K562 (cell line): ENCODE measurements around the gene CRY2. TPM values are rescaled to one million over a fixed set of nuclear protein-coding genes. Genes with fewer than 3 reads are reported as not detected.

Experiments
- ARID2 ChIP-seq: fragments of 450-650 bp; IDR thresholded peaks from 2 replicates; pipeline ENCODE4 v1.6.1; 2017; ENCODE audit warnings: antibody characterized with exemption, mild to moderate bottlenecking
- BDP1 ChIP-seq: IDR thresholded peaks from 3 replicates; pipeline ENCODE4 v1.6.1; 2011; ENCODE audit not compliant: insufficient read length, insufficient read depth
- CBFA2T3 ChIP-seq: fragments of 450-650 bp; IDR thresholded peaks from 2 replicates; pipeline ENCODE4 v1.6.1; 2017
- ETV6 ChIP-seq, 3 experiments: fragments of 150-350 bp in 1 of 3; sonication (generic) in 1 of 3; formaldehyde crosslinking in 1 of 3; IDR thresholded peaks; 2 replicates each; pipeline versions ENCODE4 v1.6.1 to v1.8.0; 2014 to 2022; ENCODE audit warnings: borderline replicate concordance in 2 of 3, low read depth in 2 of 3, antibody characterized with exemption in 1 of 3, low read length in 1 of 3, mild to moderate bottlenecking in 1 of 3, missing genetic modification reagents in 1 of 3
- NCOA1 ChIP-seq: fragments of 450-650 bp; IDR thresholded peaks from 2 replicates; pipeline ENCODE4 v1.6.1; 2016; ENCODE audit warnings: low read depth
- NFIC ChIP-seq: fragments of 450-650 bp; IDR thresholded peaks from 2 replicates; pipeline ENCODE4 v1.6.1; 2017; ENCODE audit warnings: mild to moderate bottlenecking, inconsistent platforms
- RFX1 ChIP-seq: fragments of 450-650 bp; IDR thresholded peaks from 2 replicates; pipeline ENCODE4 v1.6.1; 2016; ENCODE audit warnings: mild to moderate bottlenecking, moderate library complexity
- ZNF583 ChIP-seq: fragments of 250-450 bp; sonication (Bioruptor Pico); IDR thresholded peaks from 2 replicates; pipeline ENCODE4 v1.4.0; 2020
- polyA plus RNA-seq, 8 experiments: library from polyadenylated mRNA; depleted of rRNA in 4 of 8; stranded (reverse) in 5 of 8; unstranded in 3 of 8; fragments of >200 nt; fragmentation: Nextera tagmentation in 2 of 8; fragmentation: Illumina TruSeq in 1 of 8; extraction: Ambion mirVana in 2 of 8; extraction: Trizol in 1 of 8; gene quantifications; 2 replicates each; pipeline versions ENCODE4 v1.2.1 to v1.2.3, GENCODE V29; 2011 to 2014; ENCODE audit warnings: inconsistent platforms in 1 of 8, missing spikeins in 1 of 8
- total RNA-seq, 7 experiments: library from RNA; depleted of rRNA in 6 of 7; stranded (reverse); fragments of >200 nt in 6 of 7; fragmentation: Illumina TruSeq in 2 of 7; extraction: Trizol in 2 of 7; gene quantifications; 2 replicates each; pipeline versions ENCODE4 v1.2.1 to v1.2.3, GENCODE V29; 2011 to 2021; ENCODE audit warnings: low replicate concordance in 1 of 7
- TF ChIP-seq, protein P1 (sequence below): sonication (generic); formaldehyde crosslinking; IDR thresholded peaks from 2 replicates; pipeline ENCODE4 v1.8.1; 2023; ENCODE audit warnings: mild to moderate bottlenecking, missing genetic modification reagents

CRY2 gene
- total and polyA plus RNA-seq, 9 of the 15 experiments (the other 6 are each of a cell fraction or from before 2014, with no cell fraction given) = 2.3 to 23.9 (median 14.8) TPM

DNA sequence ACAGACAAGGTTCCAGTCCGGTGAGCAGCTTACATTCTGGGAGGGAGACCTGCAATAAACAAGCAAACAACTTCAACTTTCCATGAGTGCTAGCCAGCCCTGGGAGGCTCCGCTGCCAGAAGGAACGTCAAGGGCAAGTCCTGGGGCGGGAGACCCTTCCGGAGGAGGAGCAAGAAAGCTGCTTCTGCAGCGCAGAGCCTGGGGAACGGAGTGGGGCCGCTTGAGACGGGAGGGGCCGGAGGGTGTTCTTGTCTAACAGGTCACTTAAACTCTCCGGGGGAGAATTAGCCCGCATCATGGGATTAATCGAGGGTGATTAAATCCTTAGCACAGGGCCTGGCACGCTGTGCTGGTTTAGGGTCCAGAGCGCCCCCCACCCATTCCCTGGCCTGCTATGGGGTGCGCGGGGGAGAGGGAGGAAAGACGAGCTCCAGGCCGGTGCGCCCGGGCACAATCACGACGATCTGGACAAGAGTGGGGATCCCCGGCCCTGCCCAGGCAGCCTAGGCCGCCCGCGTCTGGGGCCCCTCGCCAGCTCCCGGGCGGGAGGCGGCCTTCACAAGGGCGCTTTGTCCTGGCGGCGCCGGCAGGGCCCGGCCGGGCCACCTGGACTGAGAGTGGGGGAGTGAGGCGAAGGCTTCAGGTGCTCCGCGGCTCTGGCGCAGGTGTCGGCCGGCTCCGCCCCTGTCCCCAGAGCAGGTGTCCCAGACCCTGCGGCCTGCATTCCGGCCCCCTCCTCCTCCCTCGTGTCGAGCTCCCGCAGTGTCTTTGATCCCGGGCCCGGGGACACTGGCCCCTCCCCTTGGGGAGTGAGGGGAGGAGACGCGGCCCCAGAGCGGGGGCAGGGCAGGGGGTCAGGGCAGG is 74.5 kb downstream of the CRY2 start (continued):
- TF ChIP-seq ZNF583 (CRISPR knock-in tag) (no peak), NFIC (peak; percentile 39; the same call in 1 of the 2 replicates), CBFA2T3 (0 out of 2 replicates have a peak, but pooled peaks have one; percentile 4), NCOA1 (no peak), ARID2 (no peak), BDP1 (no peak), ETV6 (IDR thresholded peaks at IDR 0.05; ENCODE audit: borderline replicate concordance in 1 of 2, low read depth in 2 of 2, low read length in 1 of 2) (no peak), ETV6 (CRISPR knock-in tag; IDR thresholded peaks at IDR 0.05; ENCODE audit: borderline replicate concordance) (no peak), RFX1 (no peak)
- TF ChIP-seq, protein P1, sequence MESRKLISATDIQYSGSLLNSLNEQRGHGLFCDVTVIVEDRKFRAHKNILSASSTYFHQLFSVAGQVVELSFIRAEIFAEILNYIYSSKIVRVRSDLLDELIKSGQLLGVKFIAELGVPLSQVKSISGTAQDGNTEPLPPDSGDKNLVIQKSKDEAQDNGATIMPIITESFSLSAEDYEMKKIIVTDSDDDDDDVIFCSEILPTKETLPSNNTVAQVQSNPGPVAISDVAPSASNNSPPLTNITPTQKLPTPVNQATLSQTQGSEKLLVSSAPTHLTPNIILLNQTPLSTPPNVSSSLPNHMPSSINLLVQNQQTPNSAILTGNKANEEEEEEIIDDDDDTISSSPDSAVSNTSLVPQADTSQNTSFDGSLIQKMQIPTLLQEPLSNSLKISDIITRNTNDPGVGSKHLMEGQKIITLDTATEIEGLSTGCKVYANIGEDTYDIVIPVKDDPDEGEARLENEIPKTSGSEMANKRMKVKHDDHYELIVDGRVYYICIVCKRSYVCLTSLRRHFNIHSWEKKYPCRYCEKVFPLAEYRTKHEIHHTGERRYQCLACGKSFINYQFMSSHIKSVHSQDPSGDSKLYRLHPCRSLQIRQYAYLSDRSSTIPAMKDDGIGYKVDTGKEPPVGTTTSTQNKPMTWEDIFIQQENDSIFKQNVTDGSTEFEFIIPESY (CRISPR knock-in tag) = peak; percentile 90
- TF ChIP-seq, all 486 proteins: peak for 8
